Gastroesophageal sphincter (tissue), 4 donors: Measurements from ENCODE around the gene AMOTL1. TPM values are rescaled to one million over a fixed set of nuclear protein-coding genes. Genes with fewer than 3 reads are reported as not detected.

Experiments
- ATAC-seq: fragments of 150-250 bp; one replicate; pipeline ENCODE4 v1.9.1; 2016; ENCODE audit warnings: mild to moderate bottlenecking, moderate library complexity
- H3K27ac ChIP-seq, 4 donors: fragments of 200-600 bp; sonication (generic) in 3 of 4; 1 replicate in 3 of 4; 2 replicates in 1 of 4; pipeline ENCODE4 v1.5.1; 2016 to 2019
- H3K27me3 ChIP-seq: fragments of 200-600 bp; sonication (generic); one replicate; pipeline ENCODE4 v1.5.1; 2019
- H3K36me3 ChIP-seq, 2 donors: fragments of 200-600 bp; sonication (generic); one replicate each; pipeline ENCODE4 v1.5.1; 2019; ENCODE audit warnings: control low read depth in 1 of 2
- H3K4me1 ChIP-seq, 3 donors: fragments of 200-600 bp; sonication (generic); 1 replicate in 2 of 3; 2 replicates in 1 of 3; pipeline ENCODE4 v1.5.1; 2016 to 2019; ENCODE audit warnings: control low read depth in 2 of 3
- H3K4me3 ChIP-seq, 2 donors: fragments of 200-600 bp; sonication (generic); one replicate each; pipeline ENCODE4 v1.5.1; 2019; ENCODE audit warnings: mild to moderate bottlenecking in 1 of 2, moderate library complexity in 1 of 2
- H3K9me3 ChIP-seq, 3 donors: fragments of 200-600 bp; sonication (generic); one replicate each; pipeline ENCODE4 v1.5.1; 2017 to 2019; ENCODE audit warnings: control low read depth in 2 of 3
- EP300 ChIP-seq: sonication (generic); formaldehyde crosslinking; IDR thresholded peaks from one replicate; pipeline ENCODE4 v1.6.1; 2017; ENCODE audit warnings: antibody characterized with exemption, mild to moderate bottlenecking
- POLR2A ChIP-seq, 2 donors: fragments of 450-650 bp; IDR thresholded peaks; one replicate each; pipeline ENCODE4 v1.6.1; 2017; ENCODE audit warnings: antibody characterized with exemption in 2 of 2, mild to moderate bottlenecking in 2 of 2, moderate library complexity in 1 of 2
- POLR2AphosphoS5 ChIP-seq: sonication (generic); formaldehyde crosslinking; IDR thresholded peaks from one replicate; pipeline ENCODE4 v1.6.1; 2017; ENCODE audit warnings: antibody characterized with exemption
- WGBS, 2 donors: methylation state at CpG; one replicate each; pipeline ENCODE4 v1.1.5; 2018; ENCODE audit warnings: low coverage in 1 of 2; 5-methylcytosine and 5-hydroxymethylcytosine counted together
- total RNA-seq, 4 donors: library from RNA; depleted of rRNA; stranded (reverse); fragments of >200 nt; gene quantifications; one replicate each; pipeline ENCODE4 v1.1.0, GENCODE V29; 2016
- TF ChIP-seq, protein P1 (sequence below), 4 experiments: fragments of 200-600 bp in 2 of 4; fragments of 450-650 bp in 2 of 4; sonication (generic) in 1 of 4; IDR thresholded peaks; one replicate each; pipeline ENCODE4 v1.5.1; 2017 to 2019; ENCODE audit warnings: antibody characterized with exemption in 4 of 4, mild to moderate bottlenecking in 2 of 4, moderate library complexity in 2 of 4

The AMOTL1 gene, protein sequence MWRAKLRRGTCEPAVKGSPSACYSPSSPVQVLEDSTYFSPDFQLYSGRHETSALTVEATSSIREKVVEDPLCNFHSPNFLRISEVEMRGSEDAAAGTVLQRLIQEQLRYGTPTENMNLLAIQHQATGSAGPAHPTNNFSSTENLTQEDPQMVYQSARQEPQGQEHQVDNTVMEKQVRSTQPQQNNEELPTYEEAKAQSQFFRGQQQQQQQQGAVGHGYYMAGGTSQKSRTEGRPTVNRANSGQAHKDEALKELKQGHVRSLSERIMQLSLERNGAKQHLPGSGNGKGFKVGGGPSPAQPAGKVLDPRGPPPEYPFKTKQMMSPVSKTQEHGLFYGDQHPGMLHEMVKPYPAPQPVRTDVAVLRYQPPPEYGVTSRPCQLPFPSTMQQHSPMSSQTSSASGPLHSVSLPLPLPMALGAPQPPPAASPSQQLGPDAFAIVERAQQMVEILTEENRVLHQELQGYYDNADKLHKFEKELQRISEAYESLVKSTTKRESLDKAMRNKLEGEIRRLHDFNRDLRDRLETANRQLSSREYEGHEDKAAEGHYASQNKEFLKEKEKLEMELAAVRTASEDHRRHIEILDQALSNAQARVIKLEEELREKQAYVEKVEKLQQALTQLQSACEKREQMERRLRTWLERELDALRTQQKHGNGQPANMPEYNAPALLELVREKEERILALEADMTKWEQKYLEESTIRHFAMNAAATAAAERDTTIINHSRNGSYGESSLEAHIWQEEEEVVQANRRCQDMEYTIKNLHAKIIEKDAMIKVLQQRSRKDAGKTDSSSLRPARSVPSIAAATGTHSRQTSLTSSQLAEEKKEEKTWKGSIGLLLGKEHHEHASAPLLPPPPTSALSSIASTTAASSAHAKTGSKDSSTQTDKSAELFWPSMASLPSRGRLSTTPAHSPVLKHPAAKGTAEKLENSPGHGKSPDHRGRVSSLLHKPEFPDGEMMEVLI
- total RNA-seq = 100 to 1,000 TPM; 136 to 215 (median 176) TPM

DNA sequence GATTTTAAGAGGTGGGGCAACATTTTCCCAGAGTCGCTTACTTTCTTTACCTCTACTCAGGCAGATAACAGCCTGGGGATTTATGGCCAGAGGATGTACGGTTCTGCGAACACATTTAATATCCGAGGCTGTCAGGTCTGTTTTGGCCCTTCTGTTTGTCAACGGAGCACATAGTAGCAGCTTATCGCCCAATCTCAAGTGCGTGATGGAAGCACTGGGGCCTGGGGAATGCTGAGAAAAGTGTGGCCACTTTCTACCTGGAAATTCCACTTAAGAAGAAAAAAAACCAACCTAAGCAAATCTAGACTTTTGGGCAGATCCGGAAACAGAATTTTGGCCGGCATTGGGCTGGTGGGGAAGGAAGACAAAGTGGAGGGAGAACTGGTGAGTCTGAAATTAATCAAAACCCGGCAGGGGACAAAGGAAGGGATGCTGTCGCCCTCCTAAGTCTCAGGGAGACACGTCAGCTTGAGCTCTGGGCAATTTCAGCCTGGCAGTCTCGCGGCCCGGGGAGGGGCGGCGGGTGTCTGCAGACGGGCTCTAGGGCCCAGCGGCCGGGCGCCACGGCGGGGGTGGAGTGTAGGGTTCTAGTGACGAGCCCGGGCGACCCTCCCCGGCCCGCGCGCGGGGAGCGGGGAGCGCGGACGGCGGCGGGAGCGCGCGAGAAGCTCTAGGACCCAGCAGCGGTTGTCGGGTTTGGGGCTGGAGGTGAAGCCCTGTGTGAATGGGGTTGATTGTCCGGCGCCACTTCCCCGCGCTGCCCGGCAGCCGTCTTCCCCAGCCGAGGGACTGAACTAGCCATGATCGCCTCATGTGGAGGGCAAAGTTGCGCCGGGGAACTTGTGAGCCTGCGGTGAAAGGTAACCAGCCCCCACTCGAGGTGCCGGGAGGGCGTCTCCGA is at the start of gene AMOTL1:
Gene AMOTL1, plus strand, starts transcription at position 656 of the 901 bp plus-strand sequence. Its CDS starts 156 bp downstream, at position 812.
- peak; percentile 92 for ATAC-seq
- TF ChIP-seq POLR2A (IDR thresholded peaks at IDR 0.05) = peak; percentile 75 to 81
- TF ChIP-seq, protein P1, sequence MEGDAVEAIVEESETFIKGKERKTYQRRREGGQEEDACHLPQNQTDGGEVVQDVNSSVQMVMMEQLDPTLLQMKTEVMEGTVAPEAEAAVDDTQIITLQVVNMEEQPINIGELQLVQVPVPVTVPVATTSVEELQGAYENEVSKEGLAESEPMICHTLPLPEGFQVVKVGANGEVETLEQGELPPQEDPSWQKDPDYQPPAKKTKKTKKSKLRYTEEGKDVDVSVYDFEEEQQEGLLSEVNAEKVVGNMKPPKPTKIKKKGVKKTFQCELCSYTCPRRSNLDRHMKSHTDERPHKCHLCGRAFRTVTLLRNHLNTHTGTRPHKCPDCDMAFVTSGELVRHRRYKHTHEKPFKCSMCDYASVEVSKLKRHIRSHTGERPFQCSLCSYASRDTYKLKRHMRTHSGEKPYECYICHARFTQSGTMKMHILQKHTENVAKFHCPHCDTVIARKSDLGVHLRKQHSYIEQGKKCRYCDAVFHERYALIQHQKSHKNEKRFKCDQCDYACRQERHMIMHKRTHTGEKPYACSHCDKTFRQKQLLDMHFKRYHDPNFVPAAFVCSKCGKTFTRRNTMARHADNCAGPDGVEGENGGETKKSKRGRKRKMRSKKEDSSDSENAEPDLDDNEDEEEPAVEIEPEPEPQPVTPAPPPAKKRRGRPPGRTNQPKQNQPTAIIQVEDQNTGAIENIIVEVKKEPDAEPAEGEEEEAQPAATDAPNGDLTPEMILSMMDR (IDR thresholded peaks at IDR 0.05) = peak in 1 of 4 experiments; percentile 26
- TF ChIP-seq POLR2AphosphoS5 = peak; percentile 77
- TF ChIP-seq EP300 = no peak
- WGBS, 2 donors = 0 to 26% methylated on average over 4 of the region's 57 CpGs

DNA sequence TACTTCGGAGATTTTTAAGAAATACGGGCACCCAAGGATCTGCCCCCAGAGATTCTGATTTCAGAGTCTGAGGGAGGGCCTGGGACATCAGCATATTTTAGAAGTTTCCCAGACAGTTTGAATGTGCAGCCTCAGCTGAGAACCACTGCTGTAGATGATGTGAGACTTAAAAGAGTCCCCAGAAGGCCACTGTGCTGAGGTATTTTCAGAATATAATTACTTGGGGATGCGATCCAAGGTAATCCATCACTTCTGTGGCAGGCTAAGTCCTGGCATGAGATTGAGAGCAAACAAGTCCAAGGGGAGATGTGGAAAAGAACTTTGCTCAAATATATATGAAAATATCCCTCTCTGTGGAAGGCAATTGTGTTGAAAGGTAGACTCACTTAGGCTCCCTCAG is 48.3 kb upstream of the AMOTL1 start:
- no peaks in the 10 kb centered on the region for H3K4me1 ChIP-seq
- TF ChIP-seq POLR2A (IDR thresholded peaks at IDR 0.05) = no peak
- TF ChIP-seq, protein P1 (IDR thresholded peaks at IDR 0.05) = no peak
- TF ChIP-seq POLR2AphosphoS5 = no peak
- no peak for TF ChIP-seq EP300
- no peak for ATAC-seq
- WGBS, 2 donors = 50 to 56% methylated on average over 2 to 3 of the region's 3 CpGs
- H3K27ac ChIP-seq = no peak overlapping the region
- no peak overlapping the region for H3K4me3 ChIP-seq
- H3K9me3 ChIP-seq = no peaks in the 10 kb centered on the region
- H3K27me3 ChIP-seq = no peaks in the 10 kb centered on the region
- no peaks in the 10 kb centered on the region for H3K36me3 ChIP-seq

More for the DNA sequence above, at the start of gene AMOTL1:
- Histone ChIP-seq H3K4me3 (peak within 1 kb of the TSS; percentile 67 to 96), H3K27ac (peak within 1 kb of the TSS; percentile 91 to 99 (median 98)), H3K27me3 (no peaks in the 10 kb centered on the region), H3K9me3 (no peaks in the 10 kb centered on the region), H3K36me3 (no peaks in the 10 kb centered on the region), H3K4me1 (peaks cover 7 to 64% (median 13%) of the 10 kb centered on the region in 3 donors)

DNA sequence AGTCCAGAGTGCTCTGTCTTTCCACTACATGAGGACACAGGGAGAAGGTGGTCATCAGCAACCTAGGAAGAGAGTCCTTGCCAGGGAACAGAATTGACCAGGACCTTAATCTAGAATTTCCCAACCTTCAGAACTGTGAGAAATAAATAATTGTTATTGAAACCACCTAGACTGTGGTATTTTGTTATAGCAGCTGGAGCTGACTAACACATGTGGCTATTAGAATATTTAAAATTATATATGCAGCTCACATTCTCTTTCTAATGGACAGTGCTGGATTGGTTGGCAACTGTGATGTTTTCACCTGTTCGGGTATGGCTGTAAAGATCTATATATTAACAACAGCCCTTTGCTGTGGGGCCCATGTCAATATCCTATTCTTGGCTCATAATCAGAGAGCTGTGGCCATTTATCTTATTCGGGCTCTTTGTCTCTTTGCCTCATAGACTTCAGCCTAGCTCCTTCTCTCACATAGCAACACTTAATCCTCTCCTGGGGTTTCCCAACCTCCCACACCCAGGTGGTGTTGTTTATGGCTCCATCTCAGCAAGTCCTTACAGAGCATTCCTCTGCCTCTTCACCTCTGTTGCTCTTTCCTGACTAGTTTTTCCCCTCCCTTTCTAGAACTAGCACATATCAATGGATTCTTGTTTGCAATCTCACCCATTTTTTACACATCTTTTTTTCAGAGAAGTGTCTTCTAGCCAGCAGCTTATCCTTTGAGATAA is 46.4 kb upstream of the AMOTL1 start:
- H3K4me3 ChIP-seq = no peak overlapping the region
- TF ChIP-seq POLR2AphosphoS5 (no peak), EP300 (no peak)
- TF ChIP-seq, protein P1 (IDR thresholded peaks at IDR 0.05) = no peak
- no peaks in the 10 kb centered on the region for H3K9me3 ChIP-seq
- 89 to 90% methylated on average over 1 to 2 of the region's 2 CpGs for WGBS, 2 donors
- no peaks in the 10 kb centered on the region for H3K27me3 ChIP-seq
- ATAC-seq = no peak
- H3K27ac ChIP-seq = no peak overlapping the region
- H3K4me1 ChIP-seq = no peaks in the 10 kb centered on the region
- H3K36me3 ChIP-seq = no peaks in the 10 kb centered on the region

DNA sequence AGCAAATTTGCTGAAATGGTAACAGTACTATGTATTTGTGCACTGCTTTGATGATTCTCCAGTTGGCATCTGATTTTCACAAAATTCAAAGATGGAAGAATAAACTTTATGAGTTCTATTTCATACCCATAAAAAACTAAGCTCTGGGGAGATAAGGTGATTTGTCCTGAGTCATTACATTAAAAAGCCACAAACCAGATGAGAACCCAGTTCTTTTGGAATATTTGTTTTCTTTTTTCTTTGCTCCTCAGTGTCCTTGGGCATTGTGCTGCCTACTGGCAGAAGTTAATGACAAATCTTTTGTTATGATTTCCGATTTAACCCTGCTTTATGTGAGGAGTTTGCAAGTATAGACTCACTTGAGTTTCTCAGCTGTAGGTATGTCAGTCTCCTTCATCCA is 45.4 kb upstream of the AMOTL1 start:
- Histone ChIP-seq H3K9me3 (no peaks in the 10 kb centered on the region), H3K4me1 (no peaks in the 10 kb centered on the region), H3K27me3 (no peaks in the 10 kb centered on the region), H3K4me3 (no peak overlapping the region), H3K27ac (no peak overlapping the region), H3K36me3 (no peaks in the 10 kb centered on the region)
- no peak for ATAC-seq
- 89 to 100% methylated on average over 1 of the region's 1 CpG for WGBS, 2 donors
- TF ChIP-seq POLR2AphosphoS5 (no peak), EP300 (no peak), POLR2A (IDR thresholded peaks at IDR 0.05) (no peak)
- TF ChIP-seq, protein P1 (IDR thresholded peaks at IDR 0.05) = no peak
